GM19452 (cell line): ENCODE results near the gene IRGQ.

Experiments
- ATAC-seq: cut with Tn5 transposase; IDR thresholded peaks from one replicate; pipeline ENCODE4 v1.9.1; 2021; ENCODE audit not compliant: unreplicated experiment

Gene IRGQ

DNA sequence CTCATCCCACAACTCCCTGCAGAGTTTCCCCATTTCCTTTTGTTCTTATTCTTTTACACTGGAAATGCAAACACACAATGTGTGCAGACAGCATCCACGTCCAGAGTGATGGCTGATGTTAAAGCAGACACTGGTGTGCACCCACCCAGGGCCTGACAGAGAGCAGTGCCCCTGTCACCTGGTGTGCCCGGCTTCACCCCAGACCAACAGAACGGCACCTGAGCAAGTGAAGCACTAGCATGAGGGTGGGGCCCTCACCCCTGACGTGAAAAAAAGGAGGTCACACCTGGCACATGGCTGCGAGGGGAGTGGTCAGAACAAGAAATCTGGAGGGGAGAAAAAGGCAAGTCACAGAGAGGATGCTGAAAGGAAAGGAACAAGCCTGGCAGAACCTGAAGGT lies 50.7 kb downstream of the IRGQ start:
- no peak for ATAC-seq

DNA sequence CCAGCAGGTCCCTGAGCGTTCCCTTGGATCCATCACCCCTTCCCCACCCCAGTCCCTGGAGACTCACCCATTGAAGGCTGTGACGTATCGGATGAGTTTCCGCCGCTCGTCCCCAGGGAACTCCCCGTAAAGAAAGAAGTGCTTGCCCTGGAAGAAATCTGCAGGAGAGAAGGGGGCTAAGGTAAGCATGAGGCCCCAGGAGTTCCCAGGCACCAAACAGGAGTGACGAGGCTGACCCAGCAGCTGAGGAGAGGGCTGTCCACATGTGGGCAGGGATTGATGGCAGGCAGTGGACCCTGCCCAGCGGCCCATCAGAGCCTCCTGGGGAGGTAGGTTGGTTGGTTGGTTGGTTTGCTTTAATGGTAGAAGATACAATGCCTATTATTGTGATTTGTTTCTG lies 51.9 kb downstream of the IRGQ start:
- ATAC-seq, result no peak

DNA sequence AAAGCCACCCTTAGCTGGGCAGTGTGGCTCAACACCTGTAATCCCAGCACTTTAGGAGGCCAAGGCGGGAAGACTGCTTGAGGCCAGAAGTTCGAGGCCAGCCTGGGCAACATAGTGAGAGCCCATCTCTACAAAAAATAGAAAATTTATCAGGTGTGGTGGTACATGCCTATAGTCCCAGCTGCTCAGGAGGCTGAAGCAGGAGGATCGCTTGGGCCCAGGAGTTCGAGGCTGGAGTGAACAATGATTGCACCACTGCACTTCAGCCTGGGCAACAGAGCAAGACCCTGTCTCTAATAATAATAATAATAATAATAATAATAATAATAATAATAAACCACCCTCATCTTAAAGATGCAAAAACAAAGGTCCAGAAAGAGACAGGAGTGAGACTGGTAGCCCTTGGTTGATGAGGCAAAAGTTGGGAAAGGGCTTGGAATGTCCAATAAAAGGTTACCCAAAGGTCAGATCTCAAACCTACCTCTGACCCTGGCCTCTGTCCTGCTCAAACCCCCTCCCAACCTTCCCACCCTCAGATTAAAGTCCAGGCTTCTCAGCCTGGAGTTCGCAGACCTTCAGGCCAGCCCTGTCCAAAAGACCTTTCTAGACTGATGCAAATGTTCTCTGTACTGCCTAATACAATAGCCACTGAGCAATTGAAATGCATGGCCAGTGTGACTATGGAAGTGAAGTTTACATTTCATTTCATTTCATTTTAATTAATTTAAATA lies 53.8 kb downstream of the IRGQ start:
- no peak for ATAC-seq

DNA sequence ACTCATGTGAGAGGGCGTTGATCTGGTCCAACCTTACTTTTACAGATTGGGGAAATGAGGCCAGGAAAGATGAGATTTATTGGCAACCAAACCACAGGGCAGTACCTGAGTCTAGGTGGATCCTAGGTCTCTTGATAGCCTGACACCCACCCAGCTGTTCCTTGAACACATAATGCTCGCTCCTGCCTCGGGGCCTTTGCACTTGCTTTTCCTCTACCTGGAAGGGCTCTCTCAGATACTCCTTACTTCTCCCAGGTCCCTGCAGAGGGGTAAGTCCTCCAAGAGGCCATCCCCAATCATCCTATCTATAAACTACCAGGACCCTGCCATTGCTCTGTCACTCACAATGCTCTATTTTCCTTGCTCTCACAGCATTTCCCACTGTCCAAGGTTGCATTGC lies 55.6 kb downstream of the IRGQ start:
- ATAC-seq, result no peak

DNA sequence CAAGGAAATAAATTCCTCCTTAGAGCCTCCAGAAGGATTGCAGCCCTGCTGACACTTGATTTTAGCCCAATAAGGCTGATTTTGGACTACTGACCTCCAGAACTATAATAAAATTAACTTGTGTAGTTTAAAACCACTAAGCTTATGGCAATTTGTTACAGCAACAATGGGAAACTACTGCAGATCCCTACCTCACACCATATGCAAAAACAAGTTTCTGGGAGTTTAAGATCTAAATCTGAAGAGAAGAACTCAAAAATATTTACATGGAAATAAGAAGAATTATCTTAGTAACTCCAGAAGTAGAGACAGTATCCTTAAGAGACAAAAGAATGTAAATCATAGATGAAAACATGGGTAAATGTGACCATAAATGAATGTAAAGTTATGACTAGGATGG lies 57.0 kb downstream of the IRGQ start:
- no peak for ATAC-seq

DNA sequence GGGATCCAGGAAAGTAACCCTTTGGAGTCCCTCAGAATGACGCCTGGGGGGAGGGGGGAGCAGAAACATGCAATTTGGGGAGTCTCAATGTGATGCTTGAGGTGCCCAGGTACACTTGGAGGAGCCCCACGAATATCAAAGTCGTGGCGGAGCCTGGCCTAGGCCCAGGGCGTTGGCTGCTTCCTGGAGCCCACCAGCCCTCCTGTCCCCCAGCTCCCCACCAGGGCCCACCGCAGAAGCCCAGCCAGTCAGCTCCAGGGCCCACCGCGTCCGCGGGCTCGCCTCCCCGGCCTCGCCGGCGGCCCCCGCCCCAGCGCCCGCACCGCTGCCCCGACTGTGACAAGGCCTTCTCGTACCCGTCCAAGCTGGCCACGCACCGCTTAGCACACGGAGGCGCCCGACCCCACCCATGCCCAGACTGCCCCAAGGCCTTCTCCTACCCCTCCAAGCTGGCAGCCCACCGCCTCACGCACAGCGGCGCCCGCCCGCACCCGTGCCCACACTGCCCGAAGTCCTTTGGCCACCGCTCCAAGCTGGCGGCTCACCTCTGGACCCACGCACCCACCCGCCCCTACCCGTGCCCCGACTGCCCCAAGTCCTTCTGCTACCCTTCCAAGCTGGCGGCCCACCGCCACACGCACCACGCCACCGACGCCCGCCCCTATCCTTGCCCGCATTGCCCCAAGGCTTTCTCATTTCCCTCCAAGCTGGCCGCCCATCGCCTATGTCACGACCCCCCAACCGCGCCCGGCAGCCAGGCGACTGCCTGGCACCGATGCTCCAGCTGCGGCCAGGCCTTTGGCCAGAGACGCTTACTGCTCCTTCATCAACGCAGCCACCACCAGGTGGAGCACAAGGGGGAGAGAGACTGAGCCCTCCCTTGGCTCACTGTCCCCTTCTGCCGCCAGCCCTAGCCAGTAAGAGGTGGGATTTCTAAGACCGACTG lies 60.8 kb downstream of the IRGQ start:
- ATAC-seq, result no peak
